KOPT-K1 (cell line): Measurements from ENCODE around the gene NCKAP5.

Experiments
- H3K27ac ChIP-seq: fragments of 200-600 bp; sonication (generic); 2 replicates; pipeline ENCODE4 v1.5.1; 2016; ENCODE audit warnings: antibody characterized with exemption, mild to moderate bottlenecking, low read depth, low read length; ENCODE audit not compliant: poor library complexity, severe bottlenecking
- H3K36me3 ChIP-seq: fragments of 200-600 bp; sonication (generic); 2 replicates; pipeline ENCODE4 v1.5.1; 2017; ENCODE audit warnings: antibody characterized with exemption, mild to moderate bottlenecking, low read length, moderate library complexity; ENCODE audit not compliant: insufficient read depth
- H3K9me3 ChIP-seq: fragments of 200-600 bp; sonication (generic); 2 replicates; pipeline ENCODE4 v1.5.1; 2017; ENCODE audit warnings: antibody characterized with exemption, low read length, mild to moderate bottlenecking; ENCODE audit not compliant: insufficient read depth, poor library complexity, severe bottlenecking

NCKAP5 gene

GRCh38 chr2:133568172-133568571 lies at the start of gene NCKAP5:
Gene NCKAP5 (minus strand): TSS chr2:133568463. CDS start chr2:133517526, 50,937 bp downstream.
- no peak within 1 kb of the TSS for H3K27ac ChIP-seq
- H3K9me3 ChIP-seq = no peaks in the 10 kb centered on the region
- no peaks in the 10 kb centered on the region for H3K36me3 ChIP-seq

GRCh38 chr2:133609664-133610063 lies 41.4 kb upstream of the NCKAP5 start:
- Histone ChIP-seq H3K27ac (no peak overlapping the region), H3K36me3 (no peaks in the 10 kb centered on the region), H3K9me3 (no peaks in the 10 kb centered on the region)

- no peak overlapping the region for H3K27ac ChIP-seq
- no peaks in the 10 kb centered on the region for H3K36me3 ChIP-seq
- H3K9me3 ChIP-seq = no peaks in the 10 kb centered on the region
Observed at GRCh38 chr2:133608291-133608690, 40.0 kb upstream of the NCKAP5 start.

- Histone ChIP-seq H3K9me3 (no peaks in the 10 kb centered on the region), H3K27ac (no peak overlapping the region), H3K36me3 (no peaks in the 10 kb centered on the region)
Observed at GRCh38 chr2:133607679-133608078, 39.4 kb upstream of the NCKAP5 start.

- Histone ChIP-seq H3K9me3 (no peaks in the 10 kb centered on the region), H3K27ac (no peak overlapping the region), H3K36me3 (no peaks in the 10 kb centered on the region)
Observed at GRCh38 chr2:133606616-133607015, 38.4 kb upstream of the NCKAP5 start.

GRCh38 chr2:133605766-133606137 lies 37.5 kb upstream of the NCKAP5 start:
- H3K36me3 ChIP-seq = no peaks in the 10 kb centered on the region
- H3K9me3 ChIP-seq = no peaks in the 10 kb centered on the region
- no peak overlapping the region for H3K27ac ChIP-seq

- Histone ChIP-seq H3K36me3 (no peaks in the 10 kb centered on the region), H3K27ac (no peak overlapping the region), H3K9me3 (no peaks in the 10 kb centered on the region)
Observed at GRCh38 chr2:133605011-133605765, 36.9 kb upstream of the NCKAP5 start.

- Histone ChIP-seq H3K27ac (no peak overlapping the region), H3K36me3 (no peaks in the 10 kb centered on the region), H3K9me3 (no peaks in the 10 kb centered on the region)
Observed at GRCh38 chr2:133603109-133603508, 34.8 kb upstream of the NCKAP5 start.

GRCh38 chr2:133602538-133602937 lies 34.3 kb upstream of the NCKAP5 start:
- Histone ChIP-seq H3K27ac (no peak overlapping the region), H3K9me3 (no peaks in the 10 kb centered on the region), H3K36me3 (no peaks in the 10 kb centered on the region)

- H3K27ac ChIP-seq = no peak overlapping the region
- no peaks in the 10 kb centered on the region for H3K36me3 ChIP-seq
- H3K9me3 ChIP-seq = no peaks in the 10 kb centered on the region
Observed at GRCh38 chr2:133600266-133600928, 32.1 kb upstream of the NCKAP5 start.

GRCh38 chr2:133599811-133600210 lies 31.5 kb upstream of the NCKAP5 start:
- H3K9me3 ChIP-seq = no peaks in the 10 kb centered on the region
- no peaks in the 10 kb centered on the region for H3K36me3 ChIP-seq
- no peak overlapping the region for H3K27ac ChIP-seq

GRCh38 chr2:133599211-133599803 lies 31.0 kb upstream of the NCKAP5 start:
- H3K9me3 ChIP-seq = no peaks in the 10 kb centered on the region
- no peaks in the 10 kb centered on the region for H3K36me3 ChIP-seq
- H3K27ac ChIP-seq = no peak overlapping the region

- Histone ChIP-seq H3K36me3 (no peaks in the 10 kb centered on the region), H3K9me3 (no peaks in the 10 kb centered on the region), H3K27ac (no peak overlapping the region)
Observed at GRCh38 chr2:133598769-133599168, 30.5 kb upstream of the NCKAP5 start.

- Histone ChIP-seq H3K27ac (no peak overlapping the region), H3K9me3 (no peaks in the 10 kb centered on the region), H3K36me3 (no peaks in the 10 kb centered on the region)
Observed at GRCh38 chr2:133596701-133597393, 28.6 kb upstream of the NCKAP5 start.

GRCh38 chr2:133591164-133591563 lies 22.9 kb upstream of the NCKAP5 start:
- no peak overlapping the region for H3K27ac ChIP-seq
- no peaks in the 10 kb centered on the region for H3K9me3 ChIP-seq
- H3K36me3 ChIP-seq = no peaks in the 10 kb centered on the region
